Mucosa of rectum (tissue), 2 donors: Measurements from ENCODE around the gene POLR2A.
"Not testable (repeated sequence)": the region's sequence is repeated elsewhere in the genome, so short reads cannot be mapped to it uniquely, and the experiment has no call there.

Experiments
- H3K27ac ChIP-seq, 2 donors: one replicate each; pipeline ENCODE4 v1.7.0; 2013; ENCODE audit warnings: inconsistent platforms in 2 of 2, low read depth in 2 of 2, low read length in 2 of 2
- H3K27me3 ChIP-seq, 2 donors: one replicate each; pipeline ENCODE4 v1.7.0; 2013; ENCODE audit warnings: low read length in 2 of 2; ENCODE audit not compliant: control insufficient read depth in 2 of 2, insufficient read depth in 2 of 2
- H3K36me3 ChIP-seq, 2 donors: one replicate each; pipeline ENCODE4 v1.7.0; 2013; ENCODE audit warnings: low read length in 2 of 2; ENCODE audit not compliant: control insufficient read depth in 2 of 2, insufficient read depth in 2 of 2
- H3K4me1 ChIP-seq, 2 donors: one replicate each; pipeline ENCODE4 v1.7.0; 2013; ENCODE audit warnings: low read length in 2 of 2, mild to moderate bottlenecking in 1 of 2; ENCODE audit not compliant: control insufficient read depth in 2 of 2, insufficient read depth in 2 of 2
- H3K4me3 ChIP-seq, 2 donors: one replicate each; pipeline ENCODE4 v1.7.0; 2013; ENCODE audit warnings: low read length in 2 of 2
- H3K9ac ChIP-seq, 2 donors: one replicate each; pipeline ENCODE4 v1.7.0; 2013; ENCODE audit warnings: low read length in 2 of 2, low read depth in 1 of 2, mild to moderate bottlenecking in 1 of 2
- H3K9me3 ChIP-seq, 2 donors: one replicate each; pipeline ENCODE4 v1.7.0; 2013; ENCODE audit warnings: low read length in 2 of 2; ENCODE audit not compliant: control insufficient read depth in 2 of 2
- donor health status: healthy.
- donor health status: Normal muscosa, but diverticular disease.

Gene POLR2A

GRCh38 chr17:7469843-7470242 lies 14.3 kb upstream of the POLR2A start:
- not testable (repeated sequence) for H3K9me3 ChIP-seq, H3K4me1 ChIP-seq, H3K9ac ChIP-seq, H3K27ac ChIP-seq, H3K4me3 ChIP-seq, H3K27me3 ChIP-seq
- peaks cover 0 to 11% of the 10 kb centered on the region in 2 donors for H3K36me3 ChIP-seq

- peaks cover 0 to 11% of the 10 kb centered on the region in 2 donors for H3K36me3 ChIP-seq
- not testable (repeated sequence) for H3K27ac ChIP-seq, H3K27me3 ChIP-seq, H3K9me3 ChIP-seq, H3K4me3 ChIP-seq, H3K9ac ChIP-seq, H3K4me1 ChIP-seq
These were observed 13.7 kb upstream of the POLR2A start for GRCh38 chr17:7470457-7470973.

GRCh38 chr17:7471729-7472128 lies 12.4 kb upstream of the POLR2A start:
- Histone ChIP-seq H3K9ac (no peak overlapping the region), H3K9me3 (no peaks in the 10 kb centered on the region), H3K4me1 (peaks cover 4 to 9% of the 10 kb centered on the region in 2 donors), H3K27ac (no peak overlapping the region), H3K4me3 (no peak overlapping the region), H3K36me3 (peaks cover 0 to 6% of the 10 kb centered on the region in 2 donors), H3K27me3 (no peaks in the 10 kb centered on the region)

- H3K9me3 ChIP-seq, H3K4me3 ChIP-seq, H3K9ac ChIP-seq, H3K27ac ChIP-seq, H3K36me3 ChIP-seq, H3K27me3 ChIP-seq: not testable (repeated sequence)
- H3K4me1 ChIP-seq: peaks cover 12 to 17% of the 10 kb centered on the region in 2 donors
These were observed 9.4 kb upstream of the POLR2A start for GRCh38 chr17:7474767-7475166.

GRCh38 chr17:7475764-7476422 lies 8.3 kb upstream of the POLR2A start:
- Histone ChIP-seq H3K4me3 (no peak overlapping the region), H3K27ac (peak overlapping the region; percentile 38 to 54), H3K9me3 (no peaks in the 10 kb centered on the region), H3K9ac (no peak overlapping the region), H3K36me3 (no peaks in the 10 kb centered on the region), H3K4me1 (peaks cover 17 to 21% of the 10 kb centered on the region in 2 donors), H3K27me3 (no peaks in the 10 kb centered on the region)

DNA sequence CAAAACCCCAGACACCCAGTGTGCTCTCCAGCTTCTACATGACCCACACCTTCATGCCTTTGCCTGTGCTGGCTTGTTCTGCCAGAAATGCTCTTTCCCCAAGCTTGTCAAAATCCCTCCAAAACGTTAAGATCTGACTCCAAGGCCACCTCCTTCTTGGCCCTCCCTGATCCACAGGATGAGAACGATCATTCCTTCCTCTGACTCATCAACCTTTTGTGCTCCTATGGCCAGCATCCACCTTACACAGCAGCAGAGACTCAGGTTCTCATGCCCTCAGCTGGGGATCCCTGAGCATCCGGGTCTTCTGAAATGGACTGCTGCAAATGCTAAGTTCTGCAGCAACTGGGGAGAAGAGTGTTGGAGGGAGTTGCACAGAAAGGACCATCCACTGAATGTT lies 7.7 kb upstream of the POLR2A start:
- Histone ChIP-seq H3K9me3 (no peaks in the 10 kb centered on the region), H3K27ac (peak overlapping the region in 1 of 2 donors; percentile 95), H3K4me1 (peaks cover 17 to 21% of the 10 kb centered on the region in 2 donors), H3K27me3 (no peaks in the 10 kb centered on the region), H3K4me3 (no peak overlapping the region), H3K9ac (no peak overlapping the region), H3K36me3 (no peaks in the 10 kb centered on the region)

DNA sequence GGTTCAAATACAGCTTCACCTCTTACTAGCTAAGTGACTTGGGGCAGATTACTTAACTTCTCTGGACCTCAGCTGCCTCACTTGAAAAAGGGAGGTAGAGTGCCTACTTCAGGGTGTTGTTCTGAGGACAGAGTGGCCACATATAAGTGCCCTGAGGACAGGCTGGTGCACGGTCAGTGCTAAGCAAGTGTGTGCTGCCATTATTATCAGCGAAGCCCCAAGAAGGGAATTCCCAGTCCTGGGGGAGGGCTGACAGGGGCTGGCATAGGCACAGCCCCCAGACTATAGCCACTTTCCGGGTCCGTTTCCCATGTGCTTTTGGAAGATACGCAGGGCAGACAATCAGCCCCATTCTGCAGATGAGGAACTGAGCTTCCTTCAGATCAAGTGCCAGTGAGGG lies 7.2 kb upstream of the POLR2A start:
- no peaks in the 10 kb centered on the region for H3K27me3 ChIP-seq
- H3K9ac ChIP-seq: no peak overlapping the region
- peak overlapping the region; percentile 88 to 95 for H3K27ac ChIP-seq
- H3K9me3 ChIP-seq: no peaks in the 10 kb centered on the region
- no peaks in the 10 kb centered on the region for H3K36me3 ChIP-seq
- H3K4me3 ChIP-seq: peak overlapping the region in 1 of 2 donors; percentile 84
- peaks cover 17 to 21% of the 10 kb centered on the region in 2 donors for H3K4me1 ChIP-seq

DNA sequence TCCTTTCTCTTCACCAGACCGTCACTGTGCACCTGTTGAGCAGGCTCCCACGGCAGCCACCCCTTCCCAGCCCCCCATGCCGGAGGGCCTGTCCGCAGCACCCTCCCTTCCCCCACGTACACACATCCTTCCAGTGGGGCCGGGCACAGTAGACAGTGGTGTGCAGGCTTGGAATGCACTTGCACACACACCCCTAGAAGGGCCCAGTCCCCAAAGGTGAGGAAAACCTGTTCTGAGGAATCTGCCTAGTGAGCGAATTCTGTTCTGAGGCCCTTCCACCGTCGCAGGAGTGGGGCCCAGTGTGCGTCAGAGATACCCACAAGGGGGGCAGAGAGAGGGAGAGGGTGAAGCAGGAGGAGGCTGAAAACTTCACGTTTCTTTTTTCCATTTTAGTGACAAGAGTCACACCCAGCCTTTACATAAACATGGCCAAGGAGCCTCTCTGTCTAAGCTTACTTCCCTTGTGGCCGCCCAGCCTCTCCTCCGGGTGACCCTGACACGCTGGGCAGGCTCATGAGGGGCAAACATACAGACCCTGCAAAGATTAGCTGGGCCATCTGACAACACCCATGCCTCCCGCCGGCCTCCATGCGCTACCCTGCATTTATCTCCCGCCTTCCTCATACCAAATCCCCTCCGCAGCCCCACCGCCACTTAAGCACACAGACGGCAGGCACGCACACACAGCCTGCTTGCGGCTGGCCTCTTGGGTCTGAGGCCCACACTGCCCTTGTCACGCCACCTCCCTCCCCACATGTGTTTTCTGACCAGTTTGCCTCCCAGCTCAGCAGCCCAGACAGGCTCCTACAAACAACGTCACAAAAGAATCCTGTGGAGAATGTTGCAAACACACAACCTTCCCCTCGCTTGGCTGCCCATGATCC lies 6.5 kb upstream of the POLR2A start:
- peaks cover 17 to 22% of the 10 kb centered on the region in 2 donors for H3K4me1 ChIP-seq
- H3K36me3 ChIP-seq: no peaks in the 10 kb centered on the region
- H3K27ac ChIP-seq: peak overlapping the region; percentile 88 to 95
- H3K4me3 ChIP-seq: peak overlapping the region; percentile 70 to 84
- peak overlapping the region; percentile 70 to 95 for H3K9ac ChIP-seq
- H3K9me3 ChIP-seq: no peaks in the 10 kb centered on the region
- no peaks in the 10 kb centered on the region for H3K27me3 ChIP-seq

DNA sequence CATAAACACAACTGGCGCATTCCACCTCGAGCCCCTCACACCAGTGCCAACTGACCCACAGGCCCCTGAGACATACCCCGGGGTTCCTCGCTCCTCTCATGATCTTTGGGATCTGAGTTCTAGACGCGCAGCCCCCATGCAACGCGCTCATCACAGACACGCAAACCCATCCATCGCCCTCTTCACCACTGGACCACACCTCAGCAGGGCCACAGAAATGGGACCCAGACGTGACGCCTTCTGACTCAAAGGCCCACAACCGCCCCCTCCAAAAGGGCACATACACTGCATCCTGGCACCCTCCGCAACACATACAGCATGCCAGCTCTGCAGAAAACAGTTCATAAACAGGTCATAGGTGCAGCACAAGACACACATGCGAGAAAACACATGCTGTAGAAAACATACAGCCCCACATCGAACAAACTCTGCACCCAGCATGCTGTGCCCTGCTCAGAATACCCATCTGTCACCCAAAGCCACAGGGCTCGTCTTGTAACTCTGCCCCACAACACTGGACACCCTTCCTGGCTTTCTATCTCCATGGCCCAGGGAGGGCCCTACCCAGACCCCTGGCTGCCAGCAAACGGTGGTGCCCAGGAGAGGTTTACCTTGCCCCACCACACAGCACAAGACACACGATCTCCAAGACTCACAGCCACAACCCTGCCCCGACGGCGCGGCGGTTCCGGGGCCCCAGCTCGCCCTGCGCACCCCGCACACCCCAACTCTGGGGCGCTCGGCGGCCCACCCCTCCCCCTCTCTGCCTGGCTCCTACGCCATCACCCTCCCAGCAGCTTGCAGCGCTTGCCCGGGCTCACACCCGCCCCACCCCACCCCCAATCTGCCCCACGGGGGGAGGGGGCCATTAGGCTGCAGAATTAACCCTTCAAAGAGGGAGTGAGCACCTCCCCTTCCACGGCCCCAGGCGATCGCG lies 5.6 kb upstream of the POLR2A start:
- Histone ChIP-seq H3K4me1 (peaks cover 21 to 31% of the 10 kb centered on the region in 2 donors), H3K27me3 (no peaks in the 10 kb centered on the region)

More for the DNA sequence above, 5.6 kb upstream of the POLR2A start:
- H3K9ac ChIP-seq: peak overlapping the region; percentile 70 to 95
- H3K36me3 ChIP-seq: no peaks in the 10 kb centered on the region
- no peaks in the 10 kb centered on the region for H3K9me3 ChIP-seq
- H3K4me3 ChIP-seq: peak overlapping the region; percentile 70 to 84
- H3K27ac ChIP-seq: peak overlapping the region; percentile 88 to 95
